Measurements from ENCODE around the gene DCTN3. TPM values are rescaled to one million over a fixed set of nuclear protein-coding genes. Genes with fewer than 3 reads are reported as not detected.

The DCTN3 gene
- total and polyA plus RNA-seq, 10 of the 15 experiments (the other 5 are each of a cell fraction or from before 2014, with no cell fraction given) = 19.0 to 120 (median 71.8) TPM

- ChIA-PET CTCF (interaction anchor here (0.9 kb wide), 1 partner anchor 19 kb away, joined by 3 read pairs; no protein-coding TSS in a partner anchor), POLR2A (no interaction called here)
- ATAC-seq = no peak; the same call in 1 of the 3 replicates
- no peak for TF ChIP-seq RB1 (IDR thresholded peaks at IDR 0.05; ENCODE audit: borderline replicate concordance)
- no peak for TF ChIP-seq POU2F2 (IDR thresholded peaks at IDR 0.05; ENCODE audit: borderline replicate concordance, low read depth, low read length)
- TF ChIP-seq NR2C1 (IDR thresholded peaks at IDR 0.05) = no peak
- no peak for TF ChIP-seq GABPA (IDR thresholded peaks at IDR 0.05; ENCODE audit: low read depth)
- TF ChIP-seq MYB (IDR thresholded peaks at IDR 0.05; ENCODE audit: borderline replicate concordance, low read depth, low read length) = no peak
- TF ChIP-seq YY1 (IDR thresholded peaks at IDR 0.05; ENCODE audit: low read depth, low read length) = no peak
- TF ChIP-seq NKRF (conservative IDR thresholded peaks at IDR 0.05) = no peak
- TF ChIP-seq SMARCA5 (IDR thresholded peaks at IDR 0.05) = no peak
- no peak for TF ChIP-seq ZNF622 (IDR thresholded peaks at IDR 0.05)
- TF ChIP-seq CBFB (IDR thresholded peaks at IDR 0.05; ENCODE audit: low read depth) = no peak
- no peak for TF ChIP-seq SPI1 (IDR thresholded peaks at IDR 0.05; ENCODE audit: borderline replicate concordance, insufficient read depth, low read depth, low read length)
- no peak for TF ChIP-seq HCFC1 (IDR thresholded peaks at IDR 0.05; ENCODE audit: low read length)
- no peak for TF ChIP-seq PML (IDR thresholded peaks at IDR 0.05; ENCODE audit: low read length)
- TF ChIP-seq PBX3 (IDR thresholded peaks at IDR 0.05; ENCODE audit: insufficient replicate concordance, low read depth, low read length) = no peak
- TF ChIP-seq HSF1 (IDR thresholded peaks at IDR 0.05; ENCODE audit: low read depth, low read length) = no peak
- TF ChIP-seq ZBED1 (IDR thresholded peaks at IDR 0.05; ENCODE audit: borderline replicate concordance) = no peak
- no peak for TF ChIP-seq SUZ12 (IDR thresholded peaks at IDR 0.05; ENCODE audit: unreplicated experiment)
- no peak for TF ChIP-seq BCL11A (IDR thresholded peaks at IDR 0.05; ENCODE audit: low read depth, low read length)
These were observed 35.3 kb downstream of the DCTN3 start for GRCh38 chr9:34584970-34585369.

More at GRCh38 chr9:34584970-34585369, 35.3 kb downstream of the DCTN3 start:
- H3K9ac ChIP-seq (ENCODE audit: control insufficient read depth, insufficient read depth, low read length) = no peak overlapping the region
- RAD21 ChIA-PET (ENCODE audit: unreplicated experiment) = no interaction called here
- peaks cover 17 to 45% of the 10 kb centered on the region in 2 experiments for H3K27me3 ChIP-seq (replicated peaks in 1 of 2; ENCODE audit: control insufficient read depth in 2 of 2, insufficient read depth in 2 of 2, low read length in 1 of 2)
- intact Hi-C loops (cut with micrococcal nuclease; ENCODE audit: unreplicated experiment) (no loop called here), in situ Hi-C loops (cut with MboI) (no loop called here)
- 36% methylated on average over 5 of the region's 5 CpGs for WGBS (ENCODE audit: insufficient coverage, insufficient replicate concordance, low lambda C conversion rate, missing lambda C conversion rate)
- no peaks in the 10 kb centered on the region for H3K4me1 ChIP-seq (ENCODE audit: control insufficient read depth, insufficient read depth, low read length)
- no peak overlapping the region for H3K27ac ChIP-seq (ENCODE audit: control insufficient read depth, insufficient read depth)
- H4K20me1 ChIP-seq (ENCODE audit: control insufficient read depth, insufficient read depth) = peaks cover 12% of the 10 kb centered on the region
- H3K4me3 ChIP-seq = no peak overlapping the region
- no peaks in the 10 kb centered on the region for H3K9me3 ChIP-seq (replicated peaks; ENCODE audit: control insufficient read depth, insufficient read depth, low read length)
- no peaks in the 10 kb centered on the region for H3K79me2 ChIP-seq (ENCODE audit: control insufficient read depth, insufficient read depth, low read length)
- DNase-seq (ENCODE audit: low read depth, low spot score) (no peak), FAIRE-seq (no peak)
- no peak overlapping the region for H2AFZ ChIP-seq (ENCODE audit: control insufficient read depth, low read depth, low read length)
- H3K36me3 ChIP-seq (ENCODE audit: control insufficient read depth in 2 of 2, insufficient read depth in 2 of 2, low read length in 1 of 2) = no peaks in the 10 kb centered on the region
- SMC1A ChIA-PET (ENCODE audit: uncharacterized antibody, unreplicated experiment) = interaction anchor here (0.8 kb wide), 1 partner anchor 146 kb away, joined by 3 read pairs; no protein-coding TSS in a partner anchor
- no peak overlapping the region for H3K4me2 ChIP-seq (ENCODE audit: control insufficient read depth, insufficient read depth)
- no TSS peak for BruUV-seq (replicated peaks)

Measured in GM12878 (cell line).